Measurements from ENCODE around the gene REEP6. TPM values are rescaled to one million over a fixed set of nuclear protein-coding genes. Genes with fewer than 3 reads are reported as not detected.

The REEP6 gene
- 4.8 and 13.0 TPM in 2 replicates for total RNA-seq (ENCODE audit: low replicate concordance)

DNA sequence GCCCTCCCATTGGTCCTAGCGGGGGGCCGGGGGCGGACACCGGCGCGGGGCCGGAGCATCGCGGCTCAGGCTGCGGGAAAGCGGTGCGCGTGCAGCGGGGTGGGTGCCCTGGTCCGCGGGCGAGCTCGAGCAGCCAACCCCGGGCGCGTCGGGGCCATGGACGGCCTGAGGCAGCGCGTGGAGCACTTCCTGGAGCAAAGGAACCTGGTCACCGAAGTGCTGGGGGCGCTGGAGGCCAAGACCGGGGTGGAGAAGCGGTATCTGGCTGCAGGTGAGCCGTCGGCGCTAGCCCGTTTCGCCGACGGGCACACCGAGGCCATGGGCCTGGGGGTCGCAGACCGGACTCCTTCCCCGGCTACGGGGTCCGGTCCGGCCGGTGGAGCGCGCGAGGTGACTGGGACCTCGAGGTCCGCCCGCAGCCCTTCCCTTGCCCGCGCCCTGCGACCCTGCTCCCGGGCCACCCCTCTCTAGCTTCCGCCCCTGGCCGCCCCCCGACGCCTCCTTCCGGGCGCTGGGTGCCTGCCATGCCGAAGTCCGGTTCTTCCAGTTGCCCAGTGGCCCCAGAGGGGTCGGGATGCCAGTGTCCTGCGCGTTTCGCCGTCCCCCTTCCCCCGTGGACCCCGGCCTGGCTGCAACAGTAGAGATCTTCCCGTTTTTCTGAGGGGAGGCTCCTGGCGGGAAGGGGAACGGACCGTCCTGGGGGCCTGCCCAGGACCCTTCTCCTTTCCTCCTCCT, at the start of gene REEP6:
Gene REEP6, plus strand, starts transcription at position 68 of the 735 bp plus-strand sequence. Its CDS starts 89 bp downstream, at position 157.
- Mint-ChIP-seq H3K9me3 (no peaks in the 10 kb centered on the region), H3K36me3 (no peaks in the 10 kb centered on the region), H3K27me3 (ENCODE audit: insufficient read depth, low read depth) (peaks cover 7% of the 10 kb centered on the region), H3K4me3 (peak within 1 kb of the TSS; percentile 88), H3K27ac (peak within 1 kb of the TSS; percentile 99), H3K4me1 (peaks cover 17% of the 10 kb centered on the region)
- Histone ChIP-seq H2AFZ (replicated peaks) (peak within 1 kb of the TSS; percentile 85), H3F3A (ENCODE audit: low read depth) (peaks cover 7% of the 10 kb centered on the region), H3K9ac (no peak within 1 kb of the TSS), H3K4me3 (peak within 1 kb of the TSS; percentile 64), H3K4me2 (peak within 1 kb of the TSS; percentile 86), H3K79me2 (ENCODE audit: low read depth) (no peaks in the 10 kb centered on the region), H3K27me3 (peaks cover 36% of the 10 kb centered on the region), H4K20me1 (ENCODE audit: low read depth) (peaks cover 9% of the 10 kb centered on the region), H3K4me1 (peaks cover 12% of the 10 kb centered on the region), H3K36me3 (no peaks in the 10 kb centered on the region), H3K27ac (no peak within 1 kb of the TSS), H3K9me3 (ENCODE audit: low read depth) (no peaks in the 10 kb centered on the region)
- no peak for DNase-seq (ENCODE audit: low spot score)
- TF ChIP-seq EZH2 (IDR thresholded peaks at IDR 0.05) (no peak), CTCF (IDR thresholded peaks at IDR 0.05) (no peak), EZH2phosphoT487 (IDR thresholded peaks at IDR 0.05) (no peak)

DNA sequence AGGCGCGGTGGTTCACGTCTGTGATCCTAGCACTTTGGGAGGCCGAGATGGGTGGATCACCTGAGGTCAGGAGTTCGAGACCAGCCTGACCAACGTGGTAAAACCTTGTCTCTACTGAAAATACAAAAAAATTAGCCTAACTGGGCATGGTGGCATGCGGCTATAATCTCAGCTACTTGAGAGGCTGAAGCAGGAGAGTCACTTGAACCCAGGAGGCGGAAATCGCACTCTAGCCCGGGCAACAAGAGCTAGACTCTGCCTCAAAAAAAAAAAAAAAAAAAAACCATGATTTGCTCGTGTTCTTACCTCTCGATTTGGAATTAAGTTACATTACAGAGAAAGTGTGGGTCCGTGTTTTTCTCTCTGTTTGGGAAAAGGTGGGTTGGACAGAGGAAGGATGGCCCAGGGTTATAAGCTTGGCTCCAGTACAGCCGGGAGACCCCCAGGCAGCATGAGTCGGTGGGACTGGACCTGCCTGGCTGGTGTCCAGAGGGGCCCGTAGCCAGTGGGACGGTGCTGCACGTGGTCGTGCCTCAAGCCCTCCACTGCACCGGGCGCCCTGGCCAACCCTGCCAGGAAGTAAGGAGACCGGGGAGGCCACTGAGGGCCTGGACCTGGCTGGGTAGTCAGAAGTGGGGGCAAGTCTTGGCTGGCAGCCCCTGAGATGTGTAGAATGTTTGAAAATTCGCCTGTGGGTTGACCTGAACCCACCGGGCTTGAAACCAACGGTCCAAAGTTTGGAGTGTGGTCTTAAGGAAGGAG, 49.1 kb upstream of the REEP6 start:
- no peak overlapping the region for H3K27ac Mint-ChIP-seq
- peaks cover 77% of the 10 kb centered on the region for H4K20me1 ChIP-seq (ENCODE audit: low read depth)
- H3K4me3 Mint-ChIP-seq = peak overlapping the region; percentile 62

More for the DNA sequence above, 49.1 kb upstream of the REEP6 start:
- no peak overlapping the region for H3K27ac ChIP-seq
- no peak overlapping the region for H2AFZ ChIP-seq (replicated peaks)
- peaks cover 87% of the 10 kb centered on the region for H3F3A ChIP-seq (ENCODE audit: low read depth)
- H3K4me2 ChIP-seq = no peak overlapping the region
- no peak overlapping the region for H3K9ac ChIP-seq
- H3K27me3 ChIP-seq = peaks cover 29% of the 10 kb centered on the region
- H3K36me3 ChIP-seq = peaks cover 11% of the 10 kb centered on the region
- TF ChIP-seq EZH2phosphoT487 (IDR thresholded peaks at IDR 0.05) (no peak), CTCF (IDR thresholded peaks at IDR 0.05) (no peak), EZH2 (IDR thresholded peaks at IDR 0.05) (no peak)
- Mint-ChIP-seq H3K4me1 (peaks cover 21% of the 10 kb centered on the region), H3K27me3 (ENCODE audit: insufficient read depth, low read depth) (peaks cover 10% of the 10 kb centered on the region), H3K9me3 (no peaks in the 10 kb centered on the region), H3K36me3 (peaks cover 25% of the 10 kb centered on the region)
- no peak for DNase-seq (ENCODE audit: low spot score)
- peaks cover 35% of the 10 kb centered on the region for H3K79me2 ChIP-seq (ENCODE audit: low read depth)
- no peaks in the 10 kb centered on the region for H3K9me3 ChIP-seq (ENCODE audit: low read depth)
- no peak overlapping the region for H3K4me3 ChIP-seq
- H3K4me1 ChIP-seq = peaks cover 10% of the 10 kb centered on the region
